Inflammatory macrophage (primary cell): ENCODE measurements around the gene EEF1AKMT3.

ENCODE experiments used
- DNase-seq, 2 donors: peaks; one replicate each; pipeline ENCODE4 v3.0.0-alpha.2; 2020 to 2022
- total RNA-seq, 18 experiments: gene quantifications; one replicate each; lab custom pipeline; 2026; ENCODE audit warnings: mixed read lengths in 6 of 18, inconsistent platforms in 2 of 18; lab: John Stamatoyannopoulos, UW

Gene EEF1AKMT3
- 12.4 to 38.7 (median 23.2) reads per million in 18 experiments for total RNA-seq

DNA sequence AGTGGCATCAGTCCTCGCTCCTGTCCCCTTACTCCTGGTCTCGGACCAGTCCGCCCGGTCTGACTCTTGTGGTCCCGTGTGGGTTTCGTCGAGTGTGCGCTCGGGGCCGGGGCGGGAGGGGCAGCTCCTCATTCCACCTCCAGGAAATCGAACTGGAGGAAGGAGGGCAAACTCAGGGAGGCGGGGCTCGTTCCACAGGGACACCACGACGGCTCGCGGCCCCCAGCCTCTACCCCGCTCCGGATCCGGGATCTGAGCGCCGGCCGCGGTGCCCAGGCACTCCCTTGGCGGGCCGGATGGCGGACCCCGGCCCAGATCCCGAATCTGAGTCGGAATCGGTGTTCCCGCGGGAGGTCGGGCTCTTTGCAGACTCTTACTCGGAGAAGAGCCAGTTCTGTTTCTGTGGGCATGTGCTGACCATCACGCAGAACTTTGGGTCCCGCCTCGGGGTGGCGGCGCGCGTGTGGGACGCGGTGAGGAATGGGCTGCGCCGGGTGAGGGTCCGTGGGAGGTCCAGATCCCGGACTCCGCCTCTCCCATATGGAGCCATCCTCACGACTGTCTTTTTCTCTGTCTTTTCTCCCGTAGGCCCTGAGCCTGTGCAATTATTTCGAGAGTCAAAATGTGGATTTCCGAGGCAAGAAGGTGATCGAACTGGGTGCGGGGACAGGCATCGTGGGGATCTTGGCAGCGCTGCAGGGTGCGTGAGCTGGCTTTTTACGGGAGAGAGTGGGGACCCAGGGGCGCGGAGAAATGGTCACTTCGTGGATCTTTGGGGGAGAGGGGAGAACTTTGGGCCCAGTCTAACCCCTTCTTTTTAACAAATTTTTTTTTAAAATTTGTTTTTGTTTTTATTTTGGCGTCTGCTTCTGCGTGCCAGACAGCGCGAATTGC, at the start of gene EEF1AKMT3:
EEF1AKMT3 (plus strand) TSS at position 186 of the 894 bp plus-strand sequence; CDS start at position 297, 111 bp downstream.
- peak; percentile 49 to 69 for DNase-seq

DNA sequence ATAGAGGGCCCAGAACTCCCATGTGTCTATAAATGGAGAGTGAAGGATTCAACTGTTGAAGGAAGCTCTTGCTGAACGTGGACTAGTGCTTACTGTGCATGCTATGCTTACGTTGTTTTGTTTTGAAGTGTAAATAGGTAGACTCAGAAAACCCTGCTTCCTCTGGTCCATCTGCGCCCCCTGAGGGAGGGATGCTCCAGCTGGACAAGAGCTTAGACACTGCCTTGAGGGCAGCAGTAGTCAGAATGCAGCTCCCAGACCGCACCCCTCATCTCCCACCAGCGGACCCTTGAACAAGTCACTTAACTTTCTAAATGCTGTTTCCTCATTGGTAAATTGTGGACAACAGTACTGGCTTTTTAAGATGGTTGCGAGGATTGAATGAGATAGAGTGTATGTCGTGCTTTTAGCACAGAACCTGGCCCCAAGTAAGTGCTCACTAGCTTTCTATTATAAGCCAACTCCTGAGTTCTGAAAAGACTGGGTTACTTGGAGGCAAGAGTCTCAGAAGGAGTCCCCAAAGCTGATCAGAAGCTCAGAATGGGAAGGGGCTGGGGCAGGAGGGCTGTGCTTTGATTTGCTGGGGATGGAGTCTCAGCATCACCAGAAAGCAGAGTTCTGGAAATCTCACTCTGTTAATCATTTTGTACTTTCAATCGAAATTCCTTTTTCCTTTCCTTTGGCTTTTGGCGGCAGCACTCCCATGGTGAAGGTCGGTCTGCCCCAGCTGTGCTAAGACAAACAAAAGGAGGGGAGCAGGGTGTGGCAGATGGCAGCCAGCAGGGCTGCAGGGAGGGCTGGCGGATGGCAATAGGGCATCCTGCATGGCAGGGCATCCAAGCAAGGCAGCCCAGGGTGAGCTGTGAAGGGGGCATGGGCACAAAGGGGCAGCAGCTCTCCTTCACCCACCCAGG, 49.4 kb upstream of the EEF1AKMT3 start:
- no peak for DNase-seq

DNA sequence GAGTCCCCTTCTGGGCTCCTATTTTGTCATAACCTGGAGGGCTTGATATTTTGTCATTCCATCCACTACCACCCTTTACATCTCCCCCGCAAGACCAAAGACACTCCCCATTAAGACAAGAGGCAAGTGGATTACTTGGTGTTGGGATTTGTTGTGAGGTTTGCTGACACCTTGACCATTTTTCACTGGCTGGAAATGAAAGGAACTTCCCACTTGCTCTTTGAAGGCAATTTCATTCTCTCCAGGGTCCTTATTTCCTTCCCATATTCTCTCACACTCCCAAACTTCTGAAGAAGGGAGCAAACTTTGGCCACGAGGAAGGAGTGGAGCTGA, 48.8 kb upstream of the EEF1AKMT3 start:
- DNase-seq = no peak

DNA sequence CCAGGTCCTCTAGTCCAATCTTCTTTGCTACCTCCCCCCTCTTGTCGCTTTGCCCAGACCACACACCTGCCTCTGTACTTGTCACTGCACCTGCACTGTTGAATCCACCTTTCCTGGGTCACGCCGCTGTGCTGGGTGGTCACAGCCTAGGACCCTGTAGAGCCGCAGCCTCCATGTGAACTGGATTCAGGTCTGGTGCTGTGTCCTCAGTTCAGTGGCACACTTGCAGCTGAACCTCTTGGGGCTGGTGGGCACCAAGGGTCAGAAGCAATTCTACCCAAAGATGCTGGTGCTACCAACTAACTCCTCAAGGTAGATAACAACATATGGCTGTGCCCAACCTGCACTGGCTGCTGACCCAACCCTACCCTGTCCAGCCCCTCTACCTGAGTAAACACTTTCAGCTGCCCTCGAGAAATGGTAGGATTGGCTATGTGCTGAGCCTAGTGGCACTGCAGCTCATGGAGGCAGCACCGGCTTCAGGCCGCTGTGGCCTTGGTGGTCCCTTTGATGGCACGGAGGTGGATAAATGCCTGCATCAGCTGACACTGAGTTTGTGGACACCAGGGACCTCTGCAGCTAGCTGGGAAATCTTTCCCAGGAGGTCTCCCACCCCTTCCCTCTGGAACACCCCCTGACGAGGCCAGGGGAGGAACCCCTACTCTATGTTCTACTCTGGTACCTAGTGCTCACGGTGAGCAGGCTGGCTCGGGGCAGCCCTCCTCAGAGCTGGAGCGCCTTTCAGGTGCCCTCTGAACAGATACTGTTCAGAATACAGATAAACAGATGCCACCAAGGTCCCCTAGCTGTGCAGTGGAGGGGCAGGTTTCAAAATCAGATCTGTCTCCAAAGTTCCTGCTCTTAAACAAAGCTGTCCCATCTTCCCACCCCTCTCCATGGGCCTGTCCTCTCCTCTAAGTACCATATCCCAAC, 48.1 kb upstream of the EEF1AKMT3 start:
- DNase-seq = no peak

DNA sequence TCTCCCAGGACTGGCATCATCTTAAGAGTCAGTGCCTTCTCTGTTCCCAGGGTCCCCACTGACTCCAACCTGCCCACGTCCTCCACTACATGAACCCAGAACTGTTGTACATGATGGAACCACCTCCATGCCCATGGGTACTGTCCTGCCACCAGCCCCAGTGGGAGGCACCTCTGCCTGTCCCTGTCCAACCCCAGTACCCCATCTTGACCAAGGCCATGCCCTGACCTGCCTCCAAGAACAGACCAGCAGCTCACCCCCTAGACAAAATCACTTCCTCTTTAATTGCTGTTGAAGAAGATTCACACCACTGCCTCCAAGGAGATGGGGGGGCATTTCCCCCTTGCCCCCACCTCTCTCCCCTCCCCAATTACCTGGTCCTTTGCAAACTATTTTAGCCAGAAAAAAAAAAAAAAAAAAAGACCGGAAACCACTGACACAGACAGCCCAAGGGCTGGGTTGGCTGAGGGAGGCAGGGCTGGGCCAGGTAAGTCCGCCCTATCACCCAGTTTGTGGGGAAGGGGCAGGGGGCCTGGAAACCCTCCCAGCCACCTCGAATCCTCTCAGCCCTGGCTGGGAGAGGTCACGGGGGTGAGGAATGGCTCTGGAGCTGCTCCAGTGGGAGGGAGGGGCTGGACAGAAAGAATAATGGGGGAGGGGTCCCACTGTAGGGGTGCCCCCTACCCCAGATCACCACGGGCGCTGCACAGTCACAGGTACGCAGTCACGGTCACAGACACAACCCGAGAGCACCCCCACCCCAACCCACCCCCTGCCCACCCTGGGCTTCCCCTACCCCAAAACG, 47.3 kb upstream of the EEF1AKMT3 start:
- no peak for DNase-seq

DNA sequence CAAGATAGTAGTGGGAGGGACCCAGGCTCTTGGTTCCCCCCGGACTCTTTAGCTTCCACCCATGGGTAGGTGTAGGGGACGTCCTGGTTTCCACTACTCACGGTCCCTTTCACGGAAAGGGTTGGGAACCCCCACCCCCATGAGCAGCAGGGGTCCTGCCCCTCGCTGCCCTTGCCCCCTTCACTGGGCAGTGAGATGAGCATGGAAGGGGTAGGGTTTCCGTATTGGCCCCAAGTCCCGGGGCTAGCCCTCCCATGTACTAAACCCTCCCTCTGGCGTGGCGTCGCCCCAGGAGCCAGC, 46.6 kb upstream of the EEF1AKMT3 start:
- DNase-seq = no peak

DNA sequence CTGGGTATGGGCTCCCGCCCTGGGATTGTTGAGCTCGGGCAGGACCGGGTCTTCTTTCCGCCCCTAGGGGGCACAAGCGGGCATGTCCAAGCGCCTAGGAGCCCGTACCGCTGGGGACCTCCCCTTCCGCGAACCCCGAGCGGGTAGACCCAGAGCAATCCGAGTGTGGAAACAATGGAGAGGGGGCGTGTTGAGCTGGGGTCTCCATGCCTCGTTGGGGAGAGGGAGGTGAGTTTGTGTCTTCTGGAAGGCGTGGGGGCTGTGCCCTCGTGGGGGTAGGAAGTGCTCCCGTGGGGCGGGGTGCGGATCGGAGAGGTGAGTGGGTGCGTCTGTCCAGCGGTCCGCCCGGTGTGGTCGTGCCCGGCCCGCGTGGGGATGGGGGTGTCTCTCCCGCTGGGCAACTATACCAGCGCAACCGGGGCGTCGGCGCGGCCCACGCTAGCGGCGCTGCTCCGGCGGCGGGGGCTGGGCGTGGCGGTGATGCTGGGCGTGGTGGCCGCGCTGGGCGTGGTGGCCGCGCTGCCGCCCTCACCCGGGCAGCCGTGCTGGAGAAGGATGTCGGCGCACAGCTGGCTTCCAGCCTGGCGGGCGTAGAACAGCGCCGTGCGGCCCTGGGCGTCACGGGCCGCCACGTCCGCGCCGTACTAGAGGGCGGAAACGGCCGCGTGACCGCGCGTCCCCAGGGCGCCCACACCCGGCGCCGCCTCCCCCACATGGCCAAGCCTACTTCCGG, 46.1 kb upstream of the EEF1AKMT3 start:
- peak in 1 of 2 donors; percentile 9 for DNase-seq

DNA sequence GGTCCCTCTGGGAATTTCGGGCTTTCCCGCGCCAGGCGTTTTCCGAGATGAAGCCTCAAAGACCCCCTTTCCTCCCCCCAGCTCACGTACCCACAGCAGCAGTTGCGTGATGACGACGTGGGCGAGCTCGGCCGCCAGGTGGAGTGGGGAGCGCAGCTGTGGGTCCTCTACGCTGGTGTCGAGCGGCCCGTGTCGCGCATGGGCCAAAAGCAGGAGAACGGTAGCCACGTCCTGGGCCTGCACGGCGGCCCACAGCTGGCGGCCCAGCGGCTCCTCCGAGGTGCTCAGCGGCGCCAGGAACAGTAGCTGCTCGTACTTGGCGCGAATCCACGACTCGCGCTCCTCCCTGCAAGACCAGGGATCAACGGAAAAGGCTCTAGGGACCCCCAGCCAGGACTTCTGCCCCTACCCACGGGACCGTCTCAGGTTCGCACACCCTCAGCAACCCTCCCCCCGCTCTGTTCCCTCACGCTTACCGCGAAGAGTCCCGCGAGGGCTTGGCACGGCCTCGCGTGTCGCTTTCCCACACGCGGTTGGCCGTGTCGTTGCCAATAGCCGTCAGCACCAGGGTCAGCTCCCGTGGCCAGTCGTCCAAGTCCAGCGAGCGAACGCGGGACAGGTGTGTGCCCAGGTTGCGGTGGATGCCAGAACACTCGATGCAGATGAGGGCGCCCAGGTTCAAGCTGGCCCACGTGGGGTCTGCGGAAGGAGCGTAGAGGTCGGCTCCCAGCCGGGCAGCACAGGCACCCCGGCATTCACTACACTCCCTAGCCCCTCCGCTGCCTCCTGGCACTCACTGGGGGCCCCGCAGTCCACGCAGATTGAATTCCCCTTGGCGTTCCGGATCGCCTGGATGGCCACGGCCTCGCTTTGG, 45.3 kb upstream of the EEF1AKMT3 start:
- DNase-seq = no peak

DNA sequence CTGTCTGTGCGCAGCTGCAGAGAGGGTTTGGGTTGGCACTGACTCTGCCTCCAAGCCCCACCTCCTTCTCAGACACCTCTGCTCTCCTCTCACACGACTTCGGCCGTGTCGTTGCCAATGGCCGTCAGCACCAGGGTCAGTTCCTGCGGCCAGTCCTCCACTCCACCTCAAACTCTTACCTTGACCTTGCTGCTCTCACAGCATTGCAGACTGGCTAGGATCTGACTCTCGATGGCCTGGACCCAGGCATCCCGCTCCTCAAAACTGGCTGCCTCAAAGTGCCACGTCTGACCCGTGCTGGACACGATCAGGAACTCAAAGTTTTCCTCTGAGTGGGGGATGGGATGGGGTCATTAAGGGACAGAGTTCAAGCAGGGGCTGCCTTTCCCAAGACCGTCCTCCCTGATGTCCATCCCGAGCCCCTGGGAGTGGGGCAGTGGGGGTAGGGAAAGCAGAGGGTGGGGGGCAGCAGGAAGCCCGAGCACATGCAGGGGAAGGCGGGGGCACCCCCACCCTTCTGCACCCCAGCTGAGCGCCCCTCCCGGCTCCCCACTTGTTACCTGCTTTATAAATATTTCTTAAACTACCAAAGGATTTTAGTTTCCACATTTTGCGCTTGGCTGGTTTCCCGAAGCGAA, 44.5 kb upstream of the EEF1AKMT3 start:
- DNase-seq = no peak

DNA sequence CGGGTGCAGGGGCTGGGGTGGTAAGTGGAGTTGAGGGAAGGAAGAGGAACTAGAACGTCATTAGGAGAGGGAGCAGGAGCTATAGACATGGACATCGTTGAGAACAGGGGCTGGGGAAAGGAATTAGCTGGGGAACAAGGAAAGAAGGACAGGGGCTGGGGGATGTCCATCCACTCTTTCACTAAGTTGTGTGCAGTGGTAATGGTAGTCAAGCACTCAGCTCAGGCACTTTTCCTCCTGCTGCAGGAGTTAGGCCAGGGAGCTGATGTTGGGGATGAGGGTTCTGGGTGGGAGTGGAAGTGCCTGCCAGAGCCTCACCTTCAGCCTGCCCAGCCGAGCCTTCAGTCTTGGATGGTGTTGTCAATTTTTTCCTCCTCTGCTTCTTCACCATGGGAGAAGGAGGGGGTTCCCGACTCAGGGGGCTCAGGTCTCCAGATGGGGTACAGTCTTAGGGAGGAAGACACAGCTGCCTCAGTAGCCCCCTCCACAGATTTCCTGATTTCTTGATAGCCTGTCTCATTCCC, 43.0 kb upstream of the EEF1AKMT3 start:
- DNase-seq = no peak

DNA sequence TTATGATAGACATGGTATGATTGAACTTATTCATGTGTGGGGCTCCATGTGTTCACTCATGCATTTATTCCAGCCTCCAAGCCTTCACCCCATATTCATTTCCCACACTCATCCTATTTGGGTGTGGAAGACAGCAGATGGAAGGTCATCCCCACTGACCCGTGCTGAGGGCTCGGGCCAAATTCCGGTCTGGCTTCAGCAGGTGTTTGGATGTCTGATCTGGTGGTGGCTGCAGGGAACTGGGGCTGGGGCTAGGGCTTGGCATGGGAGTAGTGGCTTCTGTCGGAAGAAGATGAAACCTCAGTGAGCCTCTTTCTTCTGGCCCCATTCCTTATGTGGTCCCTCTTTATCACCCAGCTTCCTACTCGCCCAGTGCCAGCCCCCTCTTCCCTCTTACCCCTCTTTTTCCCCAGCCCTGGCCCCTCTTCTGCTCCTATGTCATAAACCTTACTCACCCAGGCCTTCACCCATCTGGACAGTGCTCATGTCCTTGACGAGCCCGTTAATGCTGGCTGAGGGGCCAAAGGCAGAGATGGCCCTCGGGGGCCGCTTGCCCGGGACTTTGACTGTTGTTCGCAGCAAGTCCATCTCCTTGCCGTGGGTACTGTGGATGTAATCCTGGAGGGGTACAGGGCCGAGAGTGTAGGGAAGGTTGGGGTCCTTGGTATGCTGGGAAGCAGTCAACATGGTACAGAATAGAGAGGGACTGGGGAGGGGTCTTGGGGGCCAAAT, 41.9 kb upstream of the EEF1AKMT3 start:
- no peak for DNase-seq

DNA sequence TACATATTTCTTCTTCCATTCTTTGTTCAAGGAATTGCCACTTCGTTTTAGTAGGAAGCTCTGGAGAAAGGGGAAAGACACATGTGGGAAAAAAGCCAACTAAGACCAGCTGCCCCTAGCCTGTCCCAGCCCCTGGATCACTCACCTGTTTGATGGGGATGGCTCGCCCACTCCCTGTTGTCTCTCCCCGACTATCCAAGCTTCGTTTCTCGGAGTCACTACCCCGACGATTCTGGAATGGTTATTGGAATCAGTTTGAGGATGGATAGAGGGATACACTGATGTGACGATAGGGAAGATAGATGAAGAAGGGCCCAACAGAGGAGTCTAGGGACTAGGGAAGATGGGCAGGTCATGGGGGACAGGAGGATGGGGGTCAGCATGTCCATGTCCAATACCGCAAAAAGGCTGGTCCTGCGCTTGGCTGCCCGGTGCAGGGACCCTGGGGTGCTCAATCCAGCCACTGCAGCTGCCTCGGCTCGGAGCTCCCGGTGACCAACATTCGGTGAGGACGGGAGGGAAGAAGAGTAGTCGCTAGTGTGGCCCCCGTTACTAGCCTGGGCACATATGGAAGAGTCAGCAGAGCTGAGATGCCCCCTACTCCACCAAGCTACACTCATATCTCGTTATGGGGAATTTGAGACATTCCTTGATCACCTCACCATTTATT, 40.9 kb upstream of the EEF1AKMT3 start:
- DNase-seq = no peak

DNA sequence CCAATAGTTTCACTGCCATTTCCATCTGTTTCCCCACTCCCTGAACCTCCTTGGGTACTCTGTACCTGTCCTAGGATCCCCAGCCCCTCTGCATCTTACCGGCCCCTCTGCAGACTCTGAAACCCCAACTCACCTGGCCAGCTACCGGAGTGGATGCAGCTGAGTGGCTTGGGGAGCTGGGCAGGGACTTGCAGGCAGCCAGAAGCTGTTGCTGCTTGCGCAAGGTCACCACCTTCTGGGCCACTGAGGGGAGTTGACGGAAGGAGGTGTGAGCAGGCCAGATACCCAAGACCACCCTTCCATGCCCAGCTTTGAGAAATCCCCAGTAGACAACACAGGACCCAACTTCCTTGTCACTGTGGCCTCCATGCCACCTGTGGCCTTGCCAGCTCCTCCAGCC, 40.1 kb upstream of the EEF1AKMT3 start:
- no peak for DNase-seq

DNA sequence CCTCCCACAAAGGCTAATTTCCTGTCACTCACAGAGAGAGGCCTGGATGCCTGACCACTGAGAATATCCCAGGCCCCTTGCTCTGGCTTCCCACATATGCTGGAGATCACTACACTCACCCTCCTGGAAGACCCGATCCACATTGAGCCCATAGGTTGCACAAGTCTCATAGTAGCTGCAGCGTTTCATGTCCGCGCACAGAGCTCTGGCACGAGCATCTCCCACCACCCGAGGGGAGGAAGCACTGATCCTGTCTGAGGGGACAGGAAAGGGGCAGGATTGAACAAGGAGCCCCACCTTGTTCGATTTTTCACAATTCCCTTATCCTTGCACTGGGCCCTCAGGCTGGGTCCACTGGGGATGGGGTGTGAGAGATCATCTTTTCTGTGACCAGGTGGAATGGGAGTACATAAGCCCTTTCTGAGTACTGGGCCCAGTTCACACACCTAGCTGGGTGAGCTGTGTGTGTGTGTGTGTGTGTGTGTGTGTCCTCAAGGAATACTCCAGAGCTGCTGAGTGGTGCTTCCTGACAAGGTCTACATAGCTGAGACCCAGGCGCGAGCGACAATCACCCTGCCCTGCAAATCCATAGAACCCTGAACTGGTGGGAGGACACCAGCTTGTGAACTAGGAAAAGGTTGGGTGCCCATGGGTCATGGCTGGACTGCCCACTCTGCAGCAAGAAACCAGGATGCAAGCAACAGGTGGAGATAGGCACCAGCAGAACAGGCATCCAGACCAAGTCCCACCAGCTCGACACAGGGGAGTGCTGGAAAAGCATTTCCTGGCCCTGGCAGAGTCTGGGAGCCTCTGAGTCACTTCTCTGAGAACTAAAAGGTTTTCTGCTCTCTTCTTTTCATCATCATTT, 39.5 kb upstream of the EEF1AKMT3 start:
- no peak for DNase-seq

DNA sequence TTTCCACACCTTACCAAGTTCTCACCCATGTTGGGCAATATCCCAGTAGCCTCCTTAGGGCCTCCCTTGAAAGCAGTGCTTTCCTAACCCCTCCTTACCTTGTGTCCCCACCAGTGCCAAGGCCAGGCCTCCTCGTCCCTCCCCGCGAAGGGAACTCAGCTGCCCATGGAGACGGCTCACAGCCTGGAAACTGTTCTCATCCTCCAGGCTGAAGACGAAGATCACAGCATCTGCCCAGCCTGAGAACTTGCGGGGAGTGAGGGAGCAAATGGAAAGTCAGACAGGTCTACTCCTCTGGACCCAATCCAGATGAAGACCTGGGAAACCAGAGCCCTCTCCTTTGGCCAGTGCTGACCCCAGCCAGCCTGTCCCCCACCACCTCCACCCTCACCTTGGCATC, 38.5 kb upstream of the EEF1AKMT3 start:
- no peak for DNase-seq

DNA sequence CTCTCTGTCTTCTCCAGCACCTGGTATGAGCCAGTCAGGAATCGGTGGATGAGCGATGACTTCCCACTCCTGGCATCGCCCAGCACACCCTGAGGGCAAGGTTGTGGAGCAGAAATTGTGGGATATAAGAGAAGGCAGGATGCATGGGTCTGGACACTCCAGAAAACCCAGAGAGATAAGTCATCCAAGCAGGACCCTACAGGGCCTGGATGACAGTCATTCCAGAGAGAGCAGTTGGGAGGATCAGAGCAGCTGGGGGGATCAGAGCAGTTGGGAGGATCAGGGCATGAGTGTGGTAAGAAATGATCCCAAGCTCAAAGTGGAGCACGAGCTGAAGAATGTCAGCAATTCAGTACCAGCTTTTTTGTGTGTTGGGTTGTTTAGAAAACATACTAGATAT, 37.8 kb upstream of the EEF1AKMT3 start:
- no peak for DNase-seq
